ENCODE results near the gene PRMT3.
"Not testable (repeated sequence)": the region's sequence is repeated elsewhere in the genome, so short reads cannot be mapped to it uniquely, and the experiment has no call there.

The PRMT3 gene

DNA sequence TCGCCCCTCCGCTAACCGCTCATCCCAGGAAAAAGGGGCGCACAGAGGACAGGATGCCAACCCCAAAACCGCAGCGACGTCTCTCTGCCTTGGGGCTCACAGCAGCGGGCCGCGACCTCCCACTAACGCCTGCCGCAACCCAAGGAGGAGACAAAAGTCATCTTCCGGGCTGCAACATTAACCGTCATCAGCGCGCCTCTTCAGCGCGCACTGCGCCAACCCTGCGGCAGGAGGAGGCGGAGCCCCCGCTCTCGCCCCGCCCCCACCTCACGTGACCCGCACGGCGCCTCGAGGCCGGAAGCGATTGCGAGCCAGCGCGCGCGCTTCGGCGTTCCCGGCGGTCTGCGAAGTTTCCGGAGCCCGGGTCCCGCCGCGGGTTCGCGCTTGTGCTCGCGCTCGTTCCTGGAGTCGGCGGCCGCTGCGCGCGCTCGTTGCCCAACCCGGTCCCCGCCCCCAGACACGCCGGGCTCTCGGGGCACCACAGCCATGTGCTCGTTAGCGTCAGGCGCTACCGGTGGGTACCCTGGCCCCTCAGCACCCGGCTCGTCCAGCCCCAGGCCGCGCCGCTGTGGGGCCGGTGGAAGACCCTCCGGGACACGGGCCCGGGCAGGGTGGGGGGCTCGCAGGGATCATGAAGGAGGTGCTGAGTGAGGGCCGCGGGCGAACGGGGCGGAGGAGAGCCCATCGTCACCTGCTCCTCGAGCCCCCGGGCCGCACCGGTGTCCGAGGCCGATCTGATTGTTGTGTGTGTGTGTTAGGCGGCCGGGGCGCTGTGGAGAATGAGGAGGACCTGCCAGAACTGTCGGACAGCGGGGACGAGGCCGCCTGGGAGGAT lies at the start of gene PRMT3:
Gene PRMT3 (plus strand): TSS at position 456 of the 835 bp plus-strand sequence. CDS start 31 bp downstream, at position 487.
- peak; percentile 98 for DNase-seq (ENCODE audit: low spot score)

DNA sequence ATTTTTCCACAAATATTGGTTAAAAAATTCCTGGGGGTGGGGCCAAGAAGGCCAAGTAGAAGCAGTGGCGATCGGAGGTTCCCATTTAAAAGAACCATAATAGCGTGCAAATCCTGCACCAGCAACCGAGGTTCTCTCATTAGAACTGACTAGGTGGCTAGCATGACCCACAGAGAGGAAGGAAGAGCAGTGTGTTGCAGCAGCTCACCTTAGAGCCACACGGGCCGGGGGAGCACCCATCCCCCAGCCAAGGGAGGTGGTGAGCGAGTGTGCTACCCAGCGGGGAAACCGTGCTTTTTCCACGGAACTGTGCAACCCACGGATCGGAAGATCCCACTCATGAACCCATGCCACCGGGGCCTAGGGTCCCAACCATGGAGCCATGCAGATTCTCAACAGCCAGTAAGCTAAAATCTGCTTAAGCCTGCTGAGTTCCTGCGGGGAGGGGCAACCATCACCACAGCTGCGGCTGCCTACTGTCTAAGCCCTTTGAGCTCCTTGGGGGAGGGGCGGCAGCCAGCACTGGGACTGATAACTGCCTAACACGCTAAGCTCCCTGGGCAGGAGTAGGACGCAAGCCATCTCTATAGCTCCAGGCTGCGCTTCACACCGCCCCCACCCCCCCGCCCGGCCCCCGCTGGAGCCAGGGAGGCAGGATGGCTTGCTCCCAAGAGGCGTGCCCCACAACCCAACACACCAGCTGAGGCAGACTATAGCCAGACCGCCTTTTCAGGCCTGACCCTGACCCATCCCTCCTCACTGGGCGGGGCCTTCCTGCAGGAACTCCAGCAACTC lies 45.0 kb upstream of the PRMT3 start:
- DNase-seq (ENCODE audit: low spot score): no peak

DNA sequence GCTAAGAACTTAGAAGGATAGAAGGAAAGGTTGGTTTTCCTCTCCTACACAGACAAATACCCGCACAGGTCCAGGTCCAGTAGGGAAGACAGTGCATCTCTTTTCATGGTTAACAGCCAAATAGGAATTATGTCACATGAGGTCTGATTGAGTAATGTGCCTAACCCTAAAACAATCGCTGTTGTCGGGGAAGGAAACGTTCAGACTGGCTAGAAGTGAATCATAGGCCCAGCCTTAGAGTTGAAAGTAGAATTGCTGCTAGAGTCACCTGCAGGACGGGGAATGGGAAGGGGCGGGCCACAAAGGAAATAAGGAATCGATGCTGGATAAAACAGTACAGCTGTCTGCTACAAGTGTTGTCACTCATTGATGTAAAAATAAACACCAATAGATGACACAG lies 36.4 kb upstream of the PRMT3 start:
- no peak for DNase-seq (ENCODE audit: low spot score)

DNA sequence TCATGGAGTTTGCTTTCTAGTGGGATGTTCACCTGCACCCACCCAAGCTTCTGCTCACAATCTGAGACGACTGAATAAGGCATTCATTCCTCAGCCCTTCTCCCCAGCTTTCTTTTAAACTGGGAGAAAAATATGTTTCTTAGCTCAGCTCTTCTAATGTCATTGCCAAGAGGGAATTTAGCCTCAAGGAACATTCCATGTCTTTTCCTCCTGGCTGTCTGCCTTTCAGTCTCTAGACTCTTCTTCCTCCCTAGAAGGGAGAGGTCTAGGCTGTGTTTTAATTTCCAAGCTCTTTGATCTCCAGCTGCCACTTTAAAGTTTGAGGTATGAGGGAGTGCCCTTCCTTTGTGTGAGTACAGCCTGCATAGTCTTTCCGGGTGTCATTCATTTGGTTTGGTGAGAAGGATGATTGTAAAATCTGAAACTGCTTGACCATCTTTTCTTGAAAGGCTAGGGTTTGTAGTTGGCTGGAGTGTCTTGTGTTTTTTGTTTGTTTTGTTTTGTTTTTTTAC lies 35.7 kb upstream of the PRMT3 start:
- DNase-seq (ENCODE audit: low spot score): no peak

DNA sequence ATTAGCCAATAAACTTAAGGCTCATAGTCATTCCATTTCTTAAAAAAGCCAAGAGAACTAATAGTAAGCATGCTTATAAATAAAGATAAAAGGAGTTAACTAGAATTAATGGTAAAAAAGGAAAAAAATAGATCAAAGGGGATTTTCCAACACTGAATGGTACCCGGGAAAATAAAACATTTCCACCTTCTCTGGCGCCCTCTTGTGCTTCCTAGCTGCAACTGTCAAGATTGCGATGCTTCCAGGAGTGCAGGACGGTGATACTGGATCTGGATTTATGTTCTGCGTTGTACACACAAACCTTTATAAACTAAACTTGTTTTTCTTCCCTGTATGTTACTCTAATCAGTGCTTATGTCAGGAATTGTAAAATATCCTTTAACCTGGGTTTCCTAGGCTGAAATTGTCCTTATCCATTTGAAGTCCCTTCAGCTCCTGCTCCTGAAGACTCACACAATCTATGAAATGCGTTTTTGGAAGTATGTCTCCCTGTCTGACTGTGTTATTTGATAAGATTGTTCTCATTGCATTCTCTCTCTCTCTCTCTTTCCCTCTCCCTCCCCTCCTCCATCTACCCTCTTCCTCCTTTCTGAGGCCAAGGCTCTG lies 33.6 kb upstream of the PRMT3 start:
- peak; percentile 58 for DNase-seq (ENCODE audit: low spot score)

DNA sequence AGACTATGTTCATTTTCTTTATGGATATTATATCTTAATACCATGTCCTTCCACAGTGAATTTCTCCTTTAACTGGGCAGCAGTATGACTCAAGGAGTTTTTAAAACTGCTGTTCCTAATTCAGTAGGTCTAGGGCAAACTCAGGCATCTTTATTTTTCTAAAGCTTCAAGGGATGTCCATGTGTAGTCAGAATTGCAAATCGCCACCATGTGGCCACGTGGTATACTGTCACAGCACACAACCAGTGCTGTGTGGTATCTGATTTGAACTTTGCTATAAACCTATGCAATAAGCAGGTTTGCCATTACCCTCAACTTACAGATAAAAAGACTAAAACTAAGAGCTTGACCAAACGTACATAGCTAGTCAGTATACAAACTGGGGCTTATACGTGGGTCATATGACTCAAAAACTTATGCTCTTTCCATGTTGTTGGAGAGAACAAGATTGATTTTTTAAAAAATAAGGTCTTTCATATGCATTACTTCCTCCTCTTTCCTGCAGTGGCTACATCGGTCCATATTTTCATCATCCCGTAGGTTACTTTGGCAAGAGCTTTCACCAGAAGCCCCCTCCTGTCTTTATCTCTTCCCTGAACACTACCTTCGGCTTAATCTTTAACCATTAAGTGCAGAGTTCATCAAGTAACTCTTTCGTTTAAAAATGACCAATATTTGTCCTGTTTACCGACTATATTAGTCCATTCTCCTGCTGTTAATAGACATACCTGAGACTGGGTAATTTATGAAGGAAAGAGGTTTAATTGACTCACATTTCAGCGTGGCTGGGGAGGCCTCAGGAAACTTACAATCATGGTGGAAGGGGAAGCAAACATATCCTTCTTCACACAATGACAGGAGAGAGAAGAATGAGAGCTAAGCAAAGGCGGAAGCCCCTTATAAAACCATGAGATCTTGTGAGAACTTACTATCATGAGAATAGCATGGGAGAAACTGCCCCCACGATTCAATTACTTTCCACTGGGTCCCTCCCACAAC lies 32.0 kb upstream of the PRMT3 start:
- DNase-seq (ENCODE audit: low spot score): peak; percentile 54

DNA sequence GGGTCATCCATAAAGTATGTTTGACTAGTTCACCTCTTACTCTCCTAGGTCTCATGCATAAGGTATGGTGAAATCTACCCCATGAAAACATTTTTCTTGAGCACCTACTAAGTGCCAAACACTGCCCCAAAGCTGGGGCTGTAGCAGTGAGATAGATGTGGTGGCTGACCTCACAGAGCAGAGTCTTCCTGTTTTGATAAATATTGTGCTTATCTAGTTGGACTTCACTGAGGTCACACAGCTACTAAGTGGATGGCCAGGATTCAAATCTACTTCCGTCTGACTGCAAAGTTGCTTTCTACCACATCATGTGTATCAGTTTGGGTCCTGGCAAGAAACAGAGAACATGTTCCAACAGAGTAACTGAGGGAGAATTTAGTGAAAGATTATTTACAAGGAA lies 30.4 kb upstream of the PRMT3 start:
- DNase-seq (ENCODE audit: low spot score): no peak

DNA sequence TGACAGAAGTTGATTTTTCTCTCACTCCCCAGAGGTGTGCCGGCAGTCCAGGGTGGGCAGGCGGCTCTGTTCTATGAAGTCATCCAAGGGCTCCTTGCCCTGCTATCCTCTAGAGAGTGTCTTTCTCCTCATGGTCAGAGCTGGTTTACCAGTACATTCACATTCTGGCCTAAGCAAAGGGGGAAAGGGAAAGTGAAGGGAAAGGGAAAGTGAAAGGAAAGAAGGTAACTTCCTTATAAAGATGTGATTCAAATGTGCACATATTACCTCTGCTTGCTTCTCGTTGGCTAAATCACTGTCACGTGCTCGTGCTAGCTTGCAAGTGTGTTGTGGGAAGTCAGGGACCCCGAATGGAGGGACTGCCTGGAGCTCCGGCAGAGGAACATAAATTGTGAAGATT lies 26.9 kb upstream of the PRMT3 start:
- DNase-seq (ENCODE audit: low spot score): no peak

DNA sequence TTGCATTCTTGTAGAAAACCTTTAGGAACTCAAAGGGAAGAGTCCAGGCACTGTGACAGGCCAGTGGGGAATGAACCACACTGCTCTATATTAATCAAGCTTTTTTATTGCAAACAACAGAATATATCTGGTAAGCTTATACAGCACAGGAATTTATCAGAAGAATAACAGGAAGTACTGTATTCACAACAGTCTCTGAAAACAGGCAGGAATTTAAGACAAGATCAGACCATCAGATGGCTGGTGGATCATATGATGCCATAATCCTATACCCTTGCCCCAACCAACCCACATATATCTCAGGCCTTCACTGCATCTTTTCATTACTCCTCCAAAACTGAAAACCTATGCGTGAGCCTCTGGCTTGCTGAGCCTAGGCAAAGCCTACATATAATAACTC lies 25.0 kb upstream of the PRMT3 start:
- DNase-seq (ENCODE audit: low spot score): no peak

DNA sequence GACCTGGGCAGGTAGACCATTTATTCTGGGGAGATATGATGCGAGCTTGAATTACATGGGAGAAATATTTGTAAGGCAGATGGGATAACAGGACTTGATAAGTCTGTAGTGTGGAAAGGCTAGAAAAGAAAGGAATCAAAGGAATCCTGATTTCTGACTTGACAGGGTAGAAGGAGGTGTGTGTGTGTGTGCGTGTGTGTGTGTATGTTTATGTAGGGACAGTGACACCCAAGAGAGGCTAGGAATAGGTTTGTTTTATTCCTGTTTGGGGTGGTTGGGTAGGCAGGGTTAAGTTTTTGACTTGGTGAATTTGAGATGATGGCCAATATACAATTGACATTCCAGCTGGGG lies 24.4 kb upstream of the PRMT3 start:
- DNase-seq (ENCODE audit: low spot score): no peak

DNA sequence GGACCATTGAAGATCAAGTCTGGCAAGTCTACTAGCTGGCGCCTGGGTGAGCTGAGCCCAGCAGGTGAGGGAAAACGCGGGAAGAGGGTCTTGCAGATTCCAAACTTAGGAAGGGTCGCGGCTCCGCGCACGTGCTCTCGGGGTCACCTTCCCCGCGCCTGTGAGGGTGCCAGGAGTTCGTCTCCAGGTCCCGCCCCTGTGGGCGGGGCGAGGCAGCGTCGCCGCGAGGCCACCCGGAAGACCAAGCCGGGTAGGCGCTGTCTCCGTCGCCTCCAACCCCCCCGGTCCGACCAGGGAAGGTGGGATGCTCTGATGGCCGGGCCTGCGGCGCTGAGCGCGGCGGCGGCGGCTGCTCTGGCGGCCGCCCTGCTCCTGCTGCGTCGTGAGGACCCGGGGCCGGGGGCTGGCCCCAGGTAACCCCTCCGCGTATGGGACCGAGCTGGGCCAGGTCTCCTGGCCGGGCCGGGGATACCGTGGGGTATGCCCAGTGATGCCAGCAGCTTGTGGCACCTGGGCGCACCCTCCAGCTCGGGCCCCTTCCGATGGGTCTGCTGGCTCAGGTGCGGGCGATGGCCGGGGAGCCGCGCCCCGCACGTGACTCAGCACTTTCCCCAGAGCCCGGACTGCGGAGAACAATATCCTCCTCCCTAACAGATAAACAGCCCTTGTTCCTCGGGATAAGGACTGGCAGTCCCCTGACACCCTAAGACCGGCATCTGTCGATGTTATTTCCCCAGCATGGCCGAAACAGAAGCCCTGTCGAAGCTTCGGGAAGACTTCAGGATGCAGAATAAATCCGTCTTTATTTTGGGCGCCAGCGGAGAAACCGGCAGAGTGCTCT lies 23.8 kb upstream of the PRMT3 start, which contains the start of gene HTATIP2:
Gene HTATIP2 (plus strand): TSS at position 215 of the 841 bp plus-strand sequence. CDS start 524 bp downstream, at position 739.
- DNase-seq (ENCODE audit: low spot score): peak; percentile 68

DNA sequence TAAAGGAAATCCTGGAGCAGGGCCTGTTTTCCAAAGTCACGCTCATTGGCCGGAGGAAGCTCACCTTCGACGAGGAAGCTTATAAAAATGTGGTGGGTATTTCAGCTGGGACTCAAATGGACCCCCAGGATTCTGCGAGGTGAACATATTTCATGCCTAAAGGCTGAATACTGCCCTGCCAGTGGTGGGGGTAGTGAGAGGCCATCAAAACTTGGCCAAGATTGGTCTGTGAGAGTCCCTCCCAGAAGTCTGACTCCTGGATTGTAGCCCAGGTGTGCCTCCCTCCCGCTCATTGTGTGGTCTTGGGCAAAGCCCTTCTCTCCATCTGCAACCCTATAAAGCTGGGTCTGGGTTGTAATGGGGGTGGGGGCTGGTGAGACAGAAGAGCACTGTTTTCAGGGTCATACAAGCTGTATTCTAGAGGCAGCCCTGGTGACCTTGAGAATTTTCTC lies 23.1 kb upstream of the PRMT3 start:
- no peak for DNase-seq (ENCODE audit: low spot score)

DNA sequence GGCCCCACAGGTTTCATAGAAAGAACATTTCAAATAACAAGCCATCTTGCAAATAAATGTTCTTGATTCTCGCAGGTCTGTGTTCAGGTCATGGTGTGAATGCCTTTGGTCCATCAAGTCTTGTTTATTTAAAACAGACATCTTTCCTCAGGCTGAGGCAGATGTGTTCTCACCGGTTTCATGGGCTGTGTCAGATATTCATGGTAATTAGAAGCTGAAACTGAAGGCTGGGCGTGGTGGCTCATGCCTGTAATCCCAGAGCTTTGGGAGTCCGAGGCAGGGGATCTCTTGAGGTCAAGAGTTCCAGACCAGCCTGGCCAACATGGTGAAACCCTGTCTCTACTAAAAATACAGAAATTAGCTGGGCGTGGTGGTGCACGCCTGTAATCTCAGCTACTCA lies 22.1 kb upstream of the PRMT3 start:
- not testable (repeated sequence) for DNase-seq (ENCODE audit: low spot score)

DNA sequence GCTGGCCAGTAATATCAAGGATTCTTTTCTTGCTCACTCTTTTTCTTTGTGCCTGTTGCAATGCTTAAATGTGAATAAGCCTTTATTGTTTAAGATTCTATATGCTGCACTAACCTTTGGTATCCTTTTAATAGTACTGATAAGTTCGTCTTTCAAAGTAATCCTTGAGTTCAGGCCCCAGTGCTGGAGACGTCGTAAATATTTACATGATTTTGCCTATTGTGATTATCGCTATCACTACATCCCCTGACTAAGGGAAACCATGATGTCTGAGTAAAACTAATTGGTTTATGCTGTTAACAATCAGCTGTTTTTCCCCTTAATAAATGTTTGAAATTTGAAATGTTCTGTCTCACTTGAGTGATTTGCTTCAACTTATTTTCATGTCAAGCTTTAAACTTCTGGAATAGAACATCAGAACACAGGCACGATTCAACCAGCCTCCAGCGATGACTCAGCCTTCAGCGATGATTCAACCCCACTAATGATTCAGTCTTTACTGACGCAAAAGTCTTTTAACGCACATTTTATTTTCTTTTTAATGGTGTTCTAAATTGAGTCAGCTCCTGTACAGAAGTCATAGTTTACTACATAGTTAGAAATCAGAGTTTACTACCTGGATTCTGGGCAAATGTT lies 20.1 kb upstream of the PRMT3 start:
- DNase-seq (ENCODE audit: low spot score): peak; percentile 85

DNA sequence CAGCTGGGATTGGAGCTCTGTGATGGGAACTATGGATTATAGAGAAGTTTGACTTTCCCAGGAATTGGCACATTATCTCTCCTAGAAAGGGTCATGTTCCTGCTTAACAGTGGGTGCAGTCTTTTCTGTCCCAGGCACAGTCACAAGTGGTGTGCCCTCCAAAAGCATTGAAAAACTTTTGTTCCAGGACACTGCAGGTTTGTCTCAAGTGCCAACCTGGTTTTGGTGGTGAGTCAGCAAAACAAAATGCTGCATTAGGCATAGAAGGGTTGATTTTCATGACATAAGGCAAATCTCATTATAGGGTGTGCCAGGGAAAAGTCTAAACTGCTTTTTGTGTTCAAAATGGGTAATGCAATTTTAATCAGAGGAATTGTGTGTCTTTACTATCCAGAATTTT lies 19.1 kb upstream of the PRMT3 start:
- DNase-seq (ENCODE audit: low spot score): no peak

DNA sequence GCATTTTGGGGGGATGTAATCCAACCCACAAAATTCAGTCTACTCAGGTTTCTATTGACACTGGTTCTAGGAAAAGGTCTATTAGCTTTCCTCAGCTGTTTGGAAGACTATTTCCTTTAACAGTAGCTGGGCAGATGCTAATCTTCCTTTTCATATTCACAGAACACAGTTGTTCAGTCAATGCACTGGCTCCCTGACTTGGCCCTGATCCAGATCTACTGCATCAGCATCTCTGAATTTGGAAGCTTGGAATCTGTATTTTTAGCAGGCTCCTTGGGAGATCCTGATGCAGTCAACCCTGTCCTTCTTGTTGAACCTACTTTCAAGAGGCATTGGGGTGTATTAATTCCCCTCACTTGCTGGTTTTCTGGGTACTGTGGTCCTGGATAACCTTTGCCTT lies 17.7 kb upstream of the PRMT3 start:
- DNase-seq (ENCODE audit: low spot score): no peak

DNA sequence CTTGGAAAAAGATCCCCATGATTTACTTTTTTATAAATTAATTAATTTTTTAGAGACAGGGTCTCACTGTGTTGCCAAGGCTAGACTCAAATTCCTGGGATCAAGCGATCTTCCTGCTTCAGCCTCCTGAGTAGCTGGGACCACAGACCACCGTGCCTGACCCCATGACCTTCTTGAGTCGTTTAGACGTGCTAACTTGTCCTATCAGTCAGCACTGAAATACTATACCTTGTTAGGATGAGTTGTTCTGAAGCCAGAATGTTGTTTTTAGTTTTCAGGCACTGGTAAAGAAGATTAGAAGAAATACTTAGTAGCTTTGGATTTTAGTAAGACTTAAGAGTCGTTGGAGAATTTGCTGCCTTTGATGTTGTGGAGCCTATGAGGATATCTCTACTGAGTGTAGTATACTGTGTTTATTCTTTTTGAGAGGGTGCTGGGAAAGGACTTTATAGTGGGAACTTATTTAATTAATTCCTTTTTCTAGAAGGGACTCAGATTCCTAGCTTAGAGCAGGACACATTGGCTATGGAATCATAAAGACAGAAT lies 15.4 kb upstream of the PRMT3 start:
- DNase-seq (ENCODE audit: low spot score): no peak

DNA sequence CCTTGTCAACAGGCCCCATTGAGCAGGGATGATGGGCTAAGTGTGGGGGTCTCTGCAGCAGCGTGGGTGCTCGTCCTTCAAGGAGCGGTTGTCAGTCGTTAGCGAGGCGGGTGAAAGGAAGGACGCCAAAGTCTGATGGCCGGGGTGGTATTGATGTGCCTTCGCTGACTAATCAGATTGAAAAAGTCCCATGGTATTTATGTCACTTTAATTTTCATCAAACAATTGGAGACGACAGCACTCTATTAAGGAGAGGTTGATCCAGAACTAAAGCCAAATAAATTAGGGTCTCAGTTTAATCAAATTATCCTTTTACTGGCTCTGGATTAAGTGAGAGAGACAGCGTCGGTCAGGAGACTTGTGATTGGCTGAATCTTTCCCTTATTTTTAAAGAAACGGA lies 14.4 kb upstream of the PRMT3 start:
- no peak for DNase-seq (ENCODE audit: low spot score)

DNA sequence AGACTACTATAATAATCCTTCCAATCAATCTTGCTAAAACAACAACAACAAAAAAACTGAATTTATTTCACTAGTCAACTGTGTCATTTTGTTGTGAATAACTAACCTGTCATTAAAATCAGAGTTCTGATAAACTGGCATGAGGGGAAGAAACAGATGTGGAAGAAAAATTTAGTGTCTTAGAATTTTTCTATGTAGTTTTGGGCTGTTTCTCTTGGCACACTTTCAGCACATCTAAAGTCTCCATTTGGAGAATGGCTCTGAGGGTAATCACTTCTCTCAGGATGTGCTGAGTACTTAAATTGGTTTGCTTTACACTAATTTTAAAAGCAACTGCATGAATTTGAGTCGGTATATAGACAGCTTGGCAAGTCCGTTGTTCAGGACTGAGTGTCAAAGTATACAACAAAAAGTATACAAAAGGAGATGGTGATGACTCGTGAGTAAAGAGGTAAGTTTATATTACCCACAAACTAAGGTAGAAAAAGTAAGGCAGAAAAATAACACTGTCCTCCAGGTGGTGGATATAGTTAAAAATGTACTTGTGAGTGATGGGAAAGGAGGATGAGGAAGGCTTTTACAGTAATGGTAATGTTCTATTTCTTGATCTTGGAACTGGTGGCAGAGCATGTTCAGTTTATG lies 13.8 kb upstream of the PRMT3 start:
- no peak for DNase-seq (ENCODE audit: low spot score)
